ENCODE results near the gene VAMP3.

Gene VAMP3

GRCh38 chr1:7770997-7771822 is at the start of gene VAMP3:
Gene VAMP3, plus strand, starts transcription at chr1:7771296. Its CDS starts 88 bp downstream, at chr1:7771384.
- Histone ChIP-seq H3K4me3 (ENCODE audit: low read depth, low read length) (peak within 1 kb of the TSS; percentile 94), H3K27me3 (ENCODE audit: control insufficient read depth, insufficient read depth, low read length) (no peaks in the 10 kb centered on the region), H3K4me1 (ENCODE audit: control insufficient read depth, insufficient read depth, low read length) (peaks cover 3% of the 10 kb centered on the region), H3K36me3 (ENCODE audit: control insufficient read depth, insufficient read depth, low read length) (peaks cover 21% of the 10 kb centered on the region), H3K9me3 (ENCODE audit: control insufficient read depth, insufficient read depth, low read length) (no peaks in the 10 kb centered on the region), H3K9ac (ENCODE audit: low read depth, low read length) (peak within 1 kb of the TSS; percentile 73), H3K27ac (ENCODE audit: low read depth, low read length) (peak within 1 kb of the TSS; percentile 88)

- no peak overlapping the region for H3K27ac ChIP-seq (ENCODE audit: low read depth, low read length)
Measured at GRCh38 chr1:7721940-7722669, 49.0 kb upstream of the VAMP3 start.

GRCh38 chr1:7722670-7723012 is 48.5 kb upstream of the VAMP3 start:
- H3K27me3 ChIP-seq (ENCODE audit: control insufficient read depth, insufficient read depth, low read length), result peaks cover 8% of the 10 kb centered on the region; the same call in 1 of the 2 replicates
- no peak overlapping the region for H3K27ac ChIP-seq (ENCODE audit: low read depth, low read length)
- H3K9me3 ChIP-seq (ENCODE audit: control insufficient read depth, insufficient read depth, low read length), result no peaks in the 10 kb centered on the region
- peaks cover 6% of the 10 kb centered on the region for H3K4me1 ChIP-seq (ENCODE audit: control insufficient read depth, insufficient read depth, low read length)
- H3K9ac ChIP-seq (ENCODE audit: low read depth, low read length), result no peak overlapping the region
- no peaks in the 10 kb centered on the region for H3K36me3 ChIP-seq (ENCODE audit: control insufficient read depth, insufficient read depth, low read length)
- no peak overlapping the region for H3K4me3 ChIP-seq (ENCODE audit: low read depth, low read length)

More at GRCh38 chr1:7721940-7722669, 49.0 kb upstream of the VAMP3 start:
- H3K36me3 ChIP-seq (ENCODE audit: control insufficient read depth, insufficient read depth, low read length), result no peaks in the 10 kb centered on the region
- no peak overlapping the region for H3K9ac ChIP-seq (ENCODE audit: low read depth, low read length)
- peaks cover 8% of the 10 kb centered on the region; the same call in 1 of the 2 replicates for H3K27me3 ChIP-seq (ENCODE audit: control insufficient read depth, insufficient read depth, low read length)
- no peaks in the 10 kb centered on the region for H3K9me3 ChIP-seq (ENCODE audit: control insufficient read depth, insufficient read depth, low read length)
- peaks cover 6% of the 10 kb centered on the region for H3K4me1 ChIP-seq (ENCODE audit: control insufficient read depth, insufficient read depth, low read length)
- H3K4me3 ChIP-seq (ENCODE audit: low read depth, low read length), result no peak overlapping the region

GRCh38 chr1:7726623-7727022 is 44.5 kb upstream of the VAMP3 start:
- no peak overlapping the region for H3K27ac ChIP-seq (ENCODE audit: low read depth, low read length)
- no peak overlapping the region for H3K9ac ChIP-seq (ENCODE audit: low read depth, low read length)
- H3K4me3 ChIP-seq (ENCODE audit: low read depth, low read length), result no peak overlapping the region
- H3K9me3 ChIP-seq (ENCODE audit: control insufficient read depth, insufficient read depth, low read length), result no peaks in the 10 kb centered on the region
- no peaks in the 10 kb centered on the region for H3K36me3 ChIP-seq (ENCODE audit: control insufficient read depth, insufficient read depth, low read length)
- no peaks in the 10 kb centered on the region for H3K27me3 ChIP-seq (ENCODE audit: control insufficient read depth, insufficient read depth, low read length)
- peaks cover 5% of the 10 kb centered on the region; the same call in 1 of the 2 replicates for H3K4me1 ChIP-seq (ENCODE audit: control insufficient read depth, insufficient read depth, low read length)

- no peaks in the 10 kb centered on the region for H3K36me3 ChIP-seq (ENCODE audit: control insufficient read depth, insufficient read depth, low read length)
- no peak overlapping the region for H3K4me3 ChIP-seq (ENCODE audit: low read depth, low read length)
- peaks cover 5% of the 10 kb centered on the region; the same call in 1 of the 2 replicates for H3K4me1 ChIP-seq (ENCODE audit: control insufficient read depth, insufficient read depth, low read length)
- no peaks in the 10 kb centered on the region for H3K27me3 ChIP-seq (ENCODE audit: control insufficient read depth, insufficient read depth, low read length)
- H3K9me3 ChIP-seq (ENCODE audit: control insufficient read depth, insufficient read depth, low read length), result no peaks in the 10 kb centered on the region
- no peak overlapping the region for H3K27ac ChIP-seq (ENCODE audit: low read depth, low read length)
- no peak overlapping the region for H3K9ac ChIP-seq (ENCODE audit: low read depth, low read length)
Measured at GRCh38 chr1:7727809-7728471, 43.2 kb upstream of the VAMP3 start.

- H3K4me1 ChIP-seq (ENCODE audit: control insufficient read depth, insufficient read depth, low read length), result peaks cover 5% of the 10 kb centered on the region; the same call in 1 of the 2 replicates
- no peak overlapping the region for H3K9ac ChIP-seq (ENCODE audit: low read depth, low read length)
- H3K27ac ChIP-seq (ENCODE audit: low read depth, low read length), result no peak overlapping the region
Measured at GRCh38 chr1:7729761-7730160, 41.3 kb upstream of the VAMP3 start.

GRCh38 chr1:7732331-7732730 is 38.8 kb upstream of the VAMP3 start:
- H3K9ac ChIP-seq (ENCODE audit: low read depth, low read length), result no peak overlapping the region
- no peaks in the 10 kb centered on the region for H3K9me3 ChIP-seq (ENCODE audit: control insufficient read depth, insufficient read depth, low read length)
- H3K27ac ChIP-seq (ENCODE audit: low read depth, low read length), result no peak overlapping the region
- no peak overlapping the region for H3K4me3 ChIP-seq (ENCODE audit: low read depth, low read length)
- H3K27me3 ChIP-seq (ENCODE audit: control insufficient read depth, insufficient read depth, low read length), result no peaks in the 10 kb centered on the region
- H3K4me1 ChIP-seq (ENCODE audit: control insufficient read depth, insufficient read depth, low read length), result peaks cover 5% of the 10 kb centered on the region; the same call in 1 of the 2 replicates
- peaks cover 7% of the 10 kb centered on the region for H3K36me3 ChIP-seq (ENCODE audit: control insufficient read depth, insufficient read depth, low read length)

More at GRCh38 chr1:7729761-7730160, 41.3 kb upstream of the VAMP3 start:
- Histone ChIP-seq H3K27me3 (ENCODE audit: control insufficient read depth, insufficient read depth, low read length) (no peaks in the 10 kb centered on the region), H3K36me3 (ENCODE audit: control insufficient read depth, insufficient read depth, low read length) (no peaks in the 10 kb centered on the region), H3K9me3 (ENCODE audit: control insufficient read depth, insufficient read depth, low read length) (no peaks in the 10 kb centered on the region), H3K4me3 (ENCODE audit: low read depth, low read length) (no peak overlapping the region)

GRCh38 chr1:7733276-7733675 is 37.8 kb upstream of the VAMP3 start:
- no peak overlapping the region for H3K9ac ChIP-seq (ENCODE audit: low read depth, low read length)
- H3K36me3 ChIP-seq (ENCODE audit: control insufficient read depth, insufficient read depth, low read length), result peaks cover 16% of the 10 kb centered on the region
- peaks cover 1% of the 10 kb centered on the region; the same call in 1 of the 2 replicates for H3K4me1 ChIP-seq (ENCODE audit: control insufficient read depth, insufficient read depth, low read length)
- H3K27ac ChIP-seq (ENCODE audit: low read depth, low read length), result no peak overlapping the region
- H3K9me3 ChIP-seq (ENCODE audit: control insufficient read depth, insufficient read depth, low read length), result no peaks in the 10 kb centered on the region
- H3K4me3 ChIP-seq (ENCODE audit: low read depth, low read length), result no peak overlapping the region
- H3K27me3 ChIP-seq (ENCODE audit: control insufficient read depth, insufficient read depth, low read length), result no peaks in the 10 kb centered on the region

GRCh38 chr1:7738044-7738443 is 33.1 kb upstream of the VAMP3 start:
- Histone ChIP-seq H3K9me3 (ENCODE audit: control insufficient read depth, insufficient read depth, low read length) (0 out of 2 replicates have a peak, but pooled peaks cover 2% of the 10 kb centered on the region), H3K9ac (ENCODE audit: low read depth, low read length) (no peak overlapping the region), H3K36me3 (ENCODE audit: control insufficient read depth, insufficient read depth, low read length) (peaks cover 24% of the 10 kb centered on the region), H3K4me1 (ENCODE audit: control insufficient read depth, insufficient read depth, low read length) (no peaks in the 10 kb centered on the region), H3K27ac (ENCODE audit: low read depth, low read length) (no peak overlapping the region), H3K27me3 (ENCODE audit: control insufficient read depth, insufficient read depth, low read length) (no peaks in the 10 kb centered on the region), H3K4me3 (ENCODE audit: low read depth, low read length) (no peak overlapping the region)

- Histone ChIP-seq H3K36me3 (ENCODE audit: control insufficient read depth, insufficient read depth, low read length) (peaks cover 15% of the 10 kb centered on the region; the same call in 1 of the 2 replicates), H3K27ac (ENCODE audit: low read depth, low read length) (no peak overlapping the region), H3K4me3 (ENCODE audit: low read depth, low read length) (no peak overlapping the region)
Measured at GRCh38 chr1:7743346-7743745, 27.8 kb upstream of the VAMP3 start.

More at GRCh38 chr1:7743346-7743745, 27.8 kb upstream of the VAMP3 start:
- no peaks in the 10 kb centered on the region for H3K4me1 ChIP-seq (ENCODE audit: control insufficient read depth, insufficient read depth, low read length)
- 0 out of 2 replicates have a peak, but pooled peaks cover 2% of the 10 kb centered on the region for H3K9me3 ChIP-seq (ENCODE audit: control insufficient read depth, insufficient read depth, low read length)
- H3K9ac ChIP-seq (ENCODE audit: low read depth, low read length), result no peak overlapping the region
- H3K27me3 ChIP-seq (ENCODE audit: control insufficient read depth, insufficient read depth, low read length), result no peaks in the 10 kb centered on the region

All from HUES48 (cell line).